K562 (cell line): ENCODE results near the gene MYO15B. TPM values are rescaled to one million over a fixed set of nuclear protein-coding genes. Genes with fewer than 3 reads are reported as not detected.
A peak's percentile ranks its signal among the peaks of the same experiment; 100 is the strongest.

ENCODE experiments used
- ATAC-seq: fragments of 200-7000 bp; cut with Tn5 transposase; 3 replicates; pipeline ENCODE4 v1.9.1; 2020; ENCODE audit warnings: moderate library complexity
- BruUV-seq: library from RNA; stranded (reverse); fragments of 400-500 nt; replicated peaks from 2 replicates; lab custom pipeline; 2021; lab: Mats Ljungman, UMichigan
- CTCF ChIA-PET: fragments of 300-600 bp; formaldehyde crosslinking; extraction: SDS; loops from one replicate; lab custom pipeline; 2021; ENCODE audit warnings: low intra/inter-chr PET ratio; lab: Yijun Ruan, JAX
- POLR2A ChIA-PET: fragments of 300-600, 350-650 bp; sonication (Branson Sonifier 250); formaldehyde crosslinking; extraction: SDS; loops from one replicate; lab custom pipeline; 2021; ENCODE audit warnings: antibody characterized with exemption, inconsistent platforms; lab: Yijun Ruan, JAX
- DNase-seq, 4 experiments: peaks; one replicate each; pipeline versions ENCODE4 v3.0.0 to v3.0.0-alpha.2; 2011 to 2018; ENCODE audit warnings: low spot score in 3 of 4, mixed read lengths in 3 of 4; ENCODE audit errors: extremely low read depth in 1 of 4
- FAIRE-seq: peaks from 2 replicates; lab custom pipeline; 2011; peaks lifted over from hg19 to GRCh38; lab: Jason Lieb, UNC
- H2AFZ ChIP-seq: 2 replicates; pipeline ENCODE4 v1.6.0; 2011; ENCODE audit warnings: low read depth, low read length, control low read depth, inconsistent platforms
- H3K27ac ChIP-seq: fragments of 200-600 bp; 3 replicates; pipeline ENCODE4 v1.8.0; 2011; ENCODE audit warnings: low read depth, mild to moderate bottlenecking, control low read depth, inconsistent platforms, low read length, moderate library complexity, mixed read lengths; ENCODE audit errors: extremely low read depth
- H3K27me3 ChIP-seq, 2 experiments: fragments of 300-600 bp in 1 of 2; 2 replicates in 1 of 2; 3 replicates in 1 of 2; pipeline versions ENCODE4 v1.6.0 to v1.8.0; 2011; ENCODE audit warnings: inconsistent platforms in 2 of 2, low read length in 2 of 2, mild to moderate bottlenecking in 1 of 2, mixed read lengths in 1 of 2, moderate library complexity in 1 of 2; ENCODE audit not compliant: control insufficient read depth in 2 of 2, insufficient read depth in 2 of 2
- H3K36me3 ChIP-seq: fragments of 300-600 bp; 3 replicates; pipeline ENCODE4 v1.8.0; 2011; ENCODE audit warnings: mild to moderate bottlenecking, low read length, inconsistent platforms; ENCODE audit not compliant: control insufficient read depth, insufficient read depth
- H3K4me1 ChIP-seq, 2 experiments: fragments of 200-600 bp in 1 of 2; replicated peaks in 1 of 2; 2 replicates in 1 of 2; 3 replicates in 1 of 2; pipeline versions ENCODE4 v1.5.1 to v1.8.0; 2011; ENCODE audit warnings: inconsistent platforms in 2 of 2, low read length in 2 of 2, mild to moderate bottlenecking in 1 of 2, mixed read lengths in 1 of 2, moderate library complexity in 1 of 2; ENCODE audit not compliant: control insufficient read depth in 2 of 2, insufficient read depth in 2 of 2
- H3K4me2 ChIP-seq: 2 replicates; pipeline ENCODE4 v1.6.1; 2011; ENCODE audit warnings: low read length, control low read depth, inconsistent platforms, mixed read lengths; ENCODE audit not compliant: insufficient read depth
- H3K4me3 ChIP-seq: fragments of 200-600 bp; sonication (generic), shearing (Covaris generic); 2 replicates; pipeline ENCODE4 v1.5.1; 2016; ENCODE audit warnings: control low read depth, inconsistent platforms
- H3K79me2 ChIP-seq: fragments of 200-600 bp; 3 replicates; pipeline ENCODE4 v1.8.0; 2011; ENCODE audit warnings: low read length, inconsistent platforms; ENCODE audit not compliant: control insufficient read depth, insufficient read depth
- H3K9ac ChIP-seq, 2 experiments: 2 replicates each; pipeline versions ENCODE4 v1.6.0 to v1.6.1; 2011; ENCODE audit warnings: low read depth in 2 of 2, low read length in 2 of 2, control low read depth in 1 of 2, inconsistent platforms in 1 of 2, mild to moderate bottlenecking in 1 of 2, mixed read lengths in 1 of 2; ENCODE audit not compliant: insufficient read depth in 1 of 2
- H3K9me1 ChIP-seq: one replicate; pipeline ENCODE4 v1.6.0; 2011; ENCODE audit warnings: inconsistent platforms, mild to moderate bottlenecking, low read length, moderate library complexity; ENCODE audit not compliant: control insufficient read depth, insufficient read depth
- H3K9me3 ChIP-seq: replicated peaks from 2 replicates; pipeline ENCODE4 v1.5.1; 2011; ENCODE audit warnings: low read depth, low read length, inconsistent platforms; ENCODE audit not compliant: control insufficient read depth, insufficient read depth
- H4K20me1 ChIP-seq: replicated peaks from 2 replicates; pipeline ENCODE4 v1.6.1; 2011; ENCODE audit warnings: low read length, inconsistent platforms, mixed read lengths; ENCODE audit not compliant: control insufficient read depth, insufficient read depth
- CBFA2T2 ChIP-seq: fragments of 450-650 bp; conservative IDR thresholded peaks from 2 replicates; pipeline ENCODE4 v1.6.1; 2017; ENCODE audit warnings: mild to moderate bottlenecking
- CBFA2T3 ChIP-seq: fragments of 450-650 bp; IDR thresholded peaks from 2 replicates; pipeline ENCODE4 v1.6.1; 2017
- DPF2 ChIP-seq: fragments of 450-650 bp; IDR thresholded peaks from 2 replicates; pipeline ENCODE4 v1.6.1; 2016
- FOSL1 ChIP-seq: fragments of 200-800 bp; sonication (Bioruptor generic); conservative IDR thresholded peaks from 2 replicates; pipeline ENCODE4 v1.6.1; 2016; ENCODE audit warnings: missing genetic modification characterization, missing compliant biosample characterization
- HCFC1 ChIP-seq: IDR thresholded peaks from 2 replicates; pipeline ENCODE4 v1.6.1; 2012; ENCODE audit warnings: low read depth, low read length, improper control_type of control experiment
- MCM5 ChIP-seq: fragments of 450-650 bp; IDR thresholded peaks from 2 replicates; pipeline ENCODE4 v1.6.1; 2016; ENCODE audit warnings: low read depth
- MECOM ChIP-seq: fragments of 250-450 bp; sonication (Bioruptor Pico); IDR thresholded peaks from 2 replicates; pipeline ENCODE4 v1.8.0; 2022; ENCODE audit warnings: inconsistent platforms
- NFIC ChIP-seq: fragments of 450-650 bp; IDR thresholded peaks from 2 replicates; pipeline ENCODE4 v1.6.1; 2017; ENCODE audit warnings: mild to moderate bottlenecking, inconsistent platforms
- TAL1 ChIP-seq: fragments of 450-650 bp; IDR thresholded peaks from 2 replicates; pipeline ENCODE4 v1.6.1; 2016; ENCODE audit warnings: mild to moderate bottlenecking
- TCF3 ChIP-seq: sonication (generic); formaldehyde crosslinking; IDR thresholded peaks from 2 replicates; pipeline ENCODE4 v1.4.0; 2020; ENCODE audit warnings: mild to moderate bottlenecking, missing genetic modification reagents
- YY1 ChIP-seq, 3 experiments: IDR thresholded peaks; 2 replicates each; pipeline ENCODE4 v1.6.1; 2011; ENCODE audit warnings: low read length in 2 of 3, mild to moderate bottlenecking in 2 of 3, moderate library complexity in 2 of 3, borderline replicate concordance in 1 of 3, control low read depth in 1 of 3, low read depth in 1 of 3; ENCODE audit not compliant: insufficient read depth in 3 of 3, insufficient replicate concordance in 2 of 3, control insufficient read depth in 1 of 3, insufficient read length in 1 of 3; ENCODE audit errors: extremely low read depth in 1 of 3
- ZFP36 ChIP-seq: fragments of 150-350 bp; IDR thresholded peaks from 2 replicates; pipeline ENCODE4 v1.6.1; 2018; ENCODE audit warnings: low read length, low read depth; ENCODE audit not compliant: partially characterized antibody
- ZNF384 ChIP-seq: IDR thresholded peaks from 2 replicates; pipeline ENCODE4 v1.6.1; 2012; ENCODE audit warnings: low read depth, low read length, improper control_type of control experiment
- ZNF584 ChIP-seq: fragments of 200-800 bp; sonication (Bioruptor generic); IDR thresholded peaks from 2 replicates; pipeline ENCODE4 v1.6.1; 2016; ENCODE audit warnings: low read depth, mild to moderate bottlenecking, missing genetic modification characterization, missing compliant biosample characterization
- ZNF589 ChIP-seq: fragments of 200-800 bp; sonication (Bioruptor generic); IDR thresholded peaks from 2 replicates; pipeline ENCODE4 v1.6.1; 2016; ENCODE audit warnings: low read depth, missing genetic modification characterization, missing compliant biosample characterization
- ZNF780A ChIP-seq: fragments of 250-450 bp; sonication (Bioruptor Pico); IDR thresholded peaks from 2 replicates; pipeline ENCODE4 v1.5.0; 2021; ENCODE audit warnings: mild to moderate bottlenecking
- WGBS: fragments of 100-300 bp; shearing (Covaris generic); methylation state at CpG from one replicate; pipeline ENCODE4 v1.1.6; 2016; ENCODE audit warnings: low coverage, mixed read lengths; ENCODE audit not compliant: insufficient coverage; ENCODE audit errors: missing lambda C conversion rate; 5-methylcytosine and 5-hydroxymethylcytosine counted together
- in situ Hi-C: fragments of 300-500 bp; cut with MboI; formaldehyde crosslinking; loops from 4 replicates; pipeline ENCODE4 v1.15.0; 2018; ENCODE audit warnings: inconsistent platforms, mixed read lengths
- intact Hi-C: fragments of 100-400 bp; cut with micrococcal nuclease; formaldehyde crosslinking; loops from 2 replicates; pipeline ENCODE4 v1.14.2; 2022
- polyA plus RNA-seq, 8 experiments: library from polyadenylated mRNA; depleted of rRNA in 4 of 8; stranded (reverse) in 5 of 8; unstranded in 3 of 8; fragments of >200 nt; fragmentation: Nextera tagmentation in 2 of 8; fragmentation: Illumina TruSeq in 1 of 8; extraction: Ambion mirVana in 2 of 8; extraction: Trizol in 1 of 8; gene quantifications; 2 replicates each; pipeline versions ENCODE4 v1.2.1 to v1.2.3, GENCODE V29; 2011 to 2014; ENCODE audit warnings: inconsistent platforms in 1 of 8, missing spikeins in 1 of 8
- total RNA-seq, 7 experiments: library from RNA; depleted of rRNA in 6 of 7; stranded (reverse); fragments of >200 nt in 6 of 7; fragmentation: Illumina TruSeq in 2 of 7; extraction: Trizol in 2 of 7; gene quantifications; 2 replicates each; pipeline versions ENCODE4 v1.2.1 to v1.2.3, GENCODE V29; 2011 to 2021; ENCODE audit warnings: low replicate concordance in 1 of 7
- TF ChIP-seq, protein P1 (sequence below): sonication (generic); IDR thresholded peaks from 2 replicates; pipeline ENCODE4 v1.6.1; 2016
- TF ChIP-seq, protein P2 (sequence below): sonication (generic); formaldehyde crosslinking; IDR thresholded peaks from 2 replicates; pipeline ENCODE4 v1.8.0; 2022; ENCODE audit warnings: missing genetic modification reagents, mild to moderate bottlenecking, moderate library complexity, borderline replicate concordance
- TF ChIP-seq, protein P3 (sequence below): sonication (generic); formaldehyde crosslinking; IDR thresholded peaks from 2 replicates; pipeline ENCODE4 v1.8.1; 2022; ENCODE audit warnings: missing genetic modification reagents

Gene MYO15B
- total and polyA plus RNA-seq, 9 of the 15 experiments (the other 6 are each of a cell fraction or from before 2014, with no cell fraction given) = 0.05 to 3.1 (median 0.83) TPM; not detected in 2

DNA sequence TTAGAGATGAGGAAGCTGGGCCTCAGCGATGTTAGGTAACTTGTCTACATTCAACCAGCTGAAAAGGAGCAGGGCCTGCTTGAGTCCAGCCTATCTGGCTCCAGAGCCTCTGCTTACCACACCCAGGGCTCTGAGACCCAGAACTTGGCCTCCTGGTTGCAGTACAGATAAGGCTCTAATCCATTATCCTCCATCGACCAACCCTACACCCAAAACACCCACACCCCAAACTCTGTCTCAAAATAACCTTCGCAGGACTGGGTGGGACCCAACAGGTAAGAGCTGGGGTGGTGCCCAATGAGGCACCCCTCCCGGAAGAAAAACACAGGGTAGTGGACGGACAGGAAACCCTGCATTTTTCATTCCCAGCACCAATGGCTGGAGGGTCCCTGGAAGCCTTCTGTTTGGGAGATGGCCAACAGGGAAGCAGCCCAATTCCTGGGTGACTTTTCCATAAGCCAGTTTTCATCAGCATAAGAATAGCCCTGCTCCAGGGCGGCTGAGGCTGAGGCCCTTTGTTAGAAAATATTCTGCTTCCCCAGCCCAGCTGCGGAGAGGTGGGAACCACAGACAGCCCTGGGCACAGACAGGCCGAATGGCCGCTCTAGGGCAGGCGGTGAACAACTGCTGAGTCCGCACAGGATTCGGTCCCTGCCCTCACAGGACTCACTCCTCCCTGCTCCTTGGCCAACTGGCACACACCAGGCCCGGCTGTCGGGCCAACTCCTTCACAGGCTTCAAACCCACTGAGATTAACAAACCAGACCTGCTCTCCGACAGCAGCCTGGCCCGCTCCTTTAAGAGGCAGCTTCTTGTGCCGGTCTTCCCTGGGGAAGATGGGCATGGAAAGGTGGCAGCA, 55.4 kb downstream of the MYO15B start:
- peaks cover 15 to 34% of the 10 kb centered on the region in 2 experiments; a peak in 4 of 5 replicates for H3K4me1 ChIP-seq
- TF ChIP-seq FOSL1 (tag) = no peak
- no peak for TF ChIP-seq ZNF584 (CRISPR knock-in tag)
- TF ChIP-seq, protein P1, sequence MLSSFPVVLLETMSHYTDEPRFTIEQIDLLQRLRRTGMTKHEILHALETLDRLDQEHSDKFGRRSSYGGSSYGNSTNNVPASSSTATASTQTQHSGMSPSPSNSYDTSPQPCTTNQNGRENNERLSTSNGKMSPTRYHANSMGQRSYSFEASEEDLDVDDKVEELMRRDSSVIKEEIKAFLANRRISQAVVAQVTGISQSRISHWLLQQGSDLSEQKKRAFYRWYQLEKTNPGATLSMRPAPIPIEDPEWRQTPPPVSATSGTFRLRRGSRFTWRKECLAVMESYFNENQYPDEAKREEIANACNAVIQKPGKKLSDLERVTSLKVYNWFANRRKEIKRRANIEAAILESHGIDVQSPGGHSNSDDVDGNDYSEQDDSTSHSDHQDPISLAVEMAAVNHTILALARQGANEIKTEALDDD = peak; percentile 14; the same call in 1 of the 2 replicates
- TF ChIP-seq CBFA2T2 = peak; percentile 35; the same call in 1 of the 2 replicates
- no peak for TF ChIP-seq MCM5
- no peak for TF ChIP-seq MECOM (CRISPR knock-in tag)
- TF ChIP-seq ZNF589 (CRISPR knock-in tag) = no peak
- TF ChIP-seq HCFC1 = no peak
- TF ChIP-seq NFIC = 0 out of 2 replicates have a peak, but pooled peaks have one; percentile 7
- peak; percentile 60; the same call in 1 of the 2 replicates for TF ChIP-seq DPF2
- TF ChIP-seq, protein P2, sequence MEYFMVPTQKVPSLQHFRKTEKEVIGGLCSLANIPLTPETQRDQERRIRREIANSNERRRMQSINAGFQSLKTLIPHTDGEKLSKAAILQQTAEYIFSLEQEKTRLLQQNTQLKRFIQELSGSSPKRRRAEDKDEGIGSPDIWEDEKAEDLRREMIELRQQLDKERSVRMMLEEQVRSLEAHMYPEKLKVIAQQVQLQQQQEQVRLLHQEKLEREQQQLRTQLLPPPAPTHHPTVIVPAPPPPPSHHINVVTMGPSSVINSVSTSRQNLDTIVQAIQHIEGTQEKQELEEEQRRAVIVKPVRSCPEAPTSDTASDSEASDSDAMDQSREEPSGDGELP (CRISPR knock-in tag) = peak; percentile 40; the same call in 1 of the 2 replicates
- peak; percentile 24 for TF ChIP-seq ZFP36
- peak; percentile 35; the same call in 1 of the 2 replicates for TF ChIP-seq TAL1
- peak; percentile 37 for TF ChIP-seq TCF3
- TF ChIP-seq, protein P3, sequence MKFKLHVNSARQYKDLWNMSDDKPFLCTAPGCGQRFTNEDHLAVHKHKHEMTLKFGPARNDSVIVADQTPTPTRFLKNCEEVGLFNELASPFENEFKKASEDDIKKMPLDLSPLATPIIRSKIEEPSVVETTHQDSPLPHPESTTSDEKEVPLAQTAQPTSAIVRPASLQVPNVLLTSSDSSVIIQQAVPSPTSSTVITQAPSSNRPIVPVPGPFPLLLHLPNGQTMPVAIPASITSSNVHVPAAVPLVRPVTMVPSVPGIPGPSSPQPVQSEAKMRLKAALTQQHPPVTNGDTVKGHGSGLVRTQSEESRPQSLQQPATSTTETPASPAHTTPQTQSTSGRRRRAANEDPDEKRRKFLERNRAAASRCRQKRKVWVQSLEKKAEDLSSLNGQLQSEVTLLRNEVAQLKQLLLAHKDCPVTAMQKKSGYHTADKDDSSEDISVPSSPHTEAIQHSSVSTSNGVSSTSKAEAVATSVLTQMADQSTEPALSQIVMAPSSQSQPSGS (CRISPR knock-in tag) = no peak
- peak in 1 of 3 experiments; percentile 39 for TF ChIP-seq YY1 (IDR thresholded peaks at IDR 0.05; ENCODE audit: borderline replicate concordance in 1 of 3, control insufficient read depth in 1 of 3, extremely low read depth in 1 of 3, insufficient read depth in 3 of 3, insufficient read length in 1 of 3, insufficient replicate concordance in 2 of 3, low read depth in 1 of 3, low read length in 2 of 3)
- TF ChIP-seq CBFA2T3 = peak; percentile 65
- TF ChIP-seq ZNF780A (CRISPR knock-in tag) = no peak
- no peak for TF ChIP-seq ZNF384

More for the DNA sequence above, 55.4 kb downstream of the MYO15B start:
- Histone ChIP-seq H3K9me1 (peaks cover 3% of the 10 kb centered on the region), H3K27ac (no peak overlapping the region; the same call in 2 of the 3 replicates), H3K79me2 (no peaks in the 10 kb centered on the region), H2AFZ (no peak overlapping the region), H3K9ac (peak overlapping the region in 1 of 2 experiments; percentile 86; a peak in 2 of 4 replicates), H3K4me3 (no peak overlapping the region), H3K36me3 (peaks cover 3% of the 10 kb centered on the region; the same call in 1 of the 3 replicates), H3K9me3 (no peaks in the 10 kb centered on the region), H4K20me1 (0 out of 2 replicates have a peak, but pooled peaks cover 6% of the 10 kb centered on the region), H3K4me2 (peak overlapping the region; percentile 48), H3K27me3 (no peaks in the 10 kb centered on the region)
- WGBS = 66% methylated on average over 17 of the region's 17 CpGs
- in situ Hi-C loops = no loop called here
- FAIRE-seq (peak; percentile 94), ATAC-seq (peak; percentile 89), DNase-seq (peak; percentile 42 to 78 (median 60))
- no TSS peak for BruUV-seq
- intact Hi-C loops = no loop called here
- ChIA-PET CTCF (no interaction called here), POLR2A (interaction anchor here (0.5 to 3.4 kb wide), 5 partner anchors 9 to 401 kb away, joined by 3 to 15 read pairs (median 3); partner anchors contain the start of gene SMIM5)
